ENCODE data around the gene GTF2A1L. TPM values are rescaled to one million over a fixed set of nuclear protein-coding genes. Genes with fewer than 3 reads are reported as not detected.
A peak's percentile ranks its signal among the peaks of the same experiment; 100 is the strongest.
"Not testable (repeated sequence)": the region's sequence is repeated elsewhere in the genome, so short reads cannot be mapped to it uniquely, and the experiment has no call there.

The GTF2A1L gene
- total RNA-seq, 1 experiment from 2014 or later, result not detected

GRCh38 chr2:48699348-48699930 is 81.8 kb downstream of the GTF2A1L start:
- H3K79me2 ChIP-seq (ENCODE audit: low read depth), result no peaks in the 10 kb centered on the region
- no peak for TF ChIP-seq EZH2 (IDR thresholded peaks at IDR 0.05; ENCODE audit: low read depth)
- no peak for TF ChIP-seq CTCF (conservative IDR thresholded peaks at IDR 0.05)
- H3K27me3 ChIP-seq (ENCODE audit: insufficient read depth, low read depth), result 0 out of 2 replicates have a peak, but pooled peaks cover 17% of the 10 kb centered on the region
- DNase-seq, result no peak
- no peaks in the 10 kb centered on the region for H3K36me3 ChIP-seq (ENCODE audit: low read depth)
- H4K20me1 ChIP-seq (ENCODE audit: insufficient read depth), result no peaks in the 10 kb centered on the region
- no peaks in the 10 kb centered on the region for H3K9me2 ChIP-seq (ENCODE audit: insufficient read depth)
- no peak overlapping the region for H3K4me3 ChIP-seq
- no peak overlapping the region for H3K27ac ChIP-seq
- intact Hi-C loops (cut with micrococcal nuclease; ENCODE audit: unreplicated experiment), result no loop called here
- no peaks in the 10 kb centered on the region for H3K4me1 ChIP-seq (replicated peaks; ENCODE audit: insufficient read depth)
- H3K9me3 ChIP-seq (ENCODE audit: insufficient read depth, low read depth), result no peaks in the 10 kb centered on the region
- H3K4me2 ChIP-seq, result no peak overlapping the region
- no TSS peak for BruUV-seq (replicated peaks)
- POLR2A ChIA-PET (ENCODE audit: unreplicated experiment), result interaction anchor here (0.6 kb wide), 1 partner anchor 204 kb away, joined by 3 read pairs; no protein-coding TSS in a partner anchor
- CTCF ChIA-PET, result no interaction called here
- H3F3A ChIP-seq (ENCODE audit: insufficient read depth, low read depth), result no peaks in the 10 kb centered on the region
- no peak overlapping the region for H2AFZ ChIP-seq

- intact Hi-C loops (cut with micrococcal nuclease; ENCODE audit: unreplicated experiment); H3K27ac ChIP-seq; H3K9me2 ChIP-seq (ENCODE audit: insufficient read depth); H4K20me1 ChIP-seq (ENCODE audit: insufficient read depth); BruUV-seq (replicated peaks); H3K4me3 ChIP-seq; H2AFZ ChIP-seq; H3K36me3 ChIP-seq (ENCODE audit: low read depth); H3K4me1 ChIP-seq (replicated peaks; ENCODE audit: insufficient read depth); DNase-seq; CTCF ChIA-PET; H3F3A ChIP-seq (ENCODE audit: insufficient read depth, low read depth); H3K4me2 ChIP-seq; H3K9me3 ChIP-seq (ENCODE audit: insufficient read depth, low read depth); POLR2A ChIA-PET (ENCODE audit: unreplicated experiment); H3K79me2 ChIP-seq (ENCODE audit: low read depth): not testable (repeated sequence)
- H3K27me3 ChIP-seq (ENCODE audit: insufficient read depth, low read depth), result 0 out of 2 replicates have a peak, but pooled peaks cover 17% of the 10 kb centered on the region
These were observed 86.0 kb downstream of the GTF2A1L start for GRCh38 chr2:48703621-48704020.

- no peaks in the 10 kb centered on the region for H4K20me1 ChIP-seq (ENCODE audit: insufficient read depth)
- H3K9me3 ChIP-seq (ENCODE audit: insufficient read depth, low read depth), result no peaks in the 10 kb centered on the region
- H3K79me2 ChIP-seq (ENCODE audit: low read depth), result no peaks in the 10 kb centered on the region
- H3K4me2 ChIP-seq, result 0 out of 2 replicates have a peak overlapping the region, but pooled peaks have one; percentile 1
- peak overlapping the region; percentile 0; the same call in 1 of the 2 replicates for H2AFZ ChIP-seq
- TF ChIP-seq CTCF (conservative IDR thresholded peaks at IDR 0.05) (no peak), EZH2 (IDR thresholded peaks at IDR 0.05; ENCODE audit: low read depth) (no peak)
- H3K4me3 ChIP-seq, result no peak overlapping the region
- POLR2A ChIA-PET (ENCODE audit: unreplicated experiment), result interaction anchor here (0.6 to 0.7 kb wide), 2 partner anchors 14 to 29 kb away, joined by 4 read pairs; no protein-coding TSS in a partner anchor
- no peaks in the 10 kb centered on the region for H3F3A ChIP-seq (ENCODE audit: insufficient read depth, low read depth)
- no TSS peak for BruUV-seq (replicated peaks)
- DNase-seq, result peak in 1 of 2 experiments; percentile 57
- H3K9me2 ChIP-seq (ENCODE audit: insufficient read depth), result no peaks in the 10 kb centered on the region
- H3K36me3 ChIP-seq (ENCODE audit: low read depth), result no peaks in the 10 kb centered on the region
- H3K27me3 ChIP-seq (ENCODE audit: insufficient read depth, low read depth), result 0 out of 2 replicates have a peak, but pooled peaks cover 13% of the 10 kb centered on the region
- intact Hi-C loops (cut with micrococcal nuclease; ENCODE audit: unreplicated experiment), result no loop called here
- H3K27ac ChIP-seq, result no peak overlapping the region
- CTCF ChIA-PET, result no interaction called here
- H3K4me1 ChIP-seq (replicated peaks; ENCODE audit: insufficient read depth), result no peaks in the 10 kb centered on the region
These were observed 89.8 kb downstream of the GTF2A1L start for GRCh38 chr2:48707466-48707865.
